HCT116 (cell line): ENCODE measurements around the gene PPIL3. TPM values are rescaled to one million over a fixed set of nuclear protein-coding genes. Genes with fewer than 3 reads are reported as not detected.

Experiments
- ATAC-seq: fragments of 200-7000 bp; cut with Tn5 transposase; 2 replicates; pipeline ENCODE4 v1.9.1; 2020; ENCODE audit warnings: mild to moderate bottlenecking, moderate library complexity
- BruUV-seq: library from RNA; stranded (reverse); fragments of 400-500 nt; replicated peaks from 2 replicates; lab custom pipeline; 2021; lab: Mats Ljungman, UMichigan
- CTCF ChIA-PET: fragments of 300-600 bp; sonication (Branson Sonifier 250); formaldehyde crosslinking; loops from one replicate; lab custom pipeline; 2021; ENCODE audit warnings: antibody characterized with exemption; lab: Charles Lee
- POLR2A ChIA-PET: fragments of 300-600, 350-600 bp; sonication (Branson Sonifier 250); formaldehyde crosslinking; loops from one replicate; lab custom pipeline; 2021; ENCODE audit warnings: antibody characterized with exemption; lab: Charles Lee
- RAD21 ChIA-PET, 2 experiments: fragments of 300-600 bp; sonication (Branson Sonifier 250); formaldehyde crosslinking; loops; one replicate each; lab custom pipeline; 2023; ENCODE audit warnings: low total read pairs in 2 of 2; ENCODE audit not compliant: uncharacterized antibody in 2 of 2, unreplicated experiment in 2 of 2, low non-redundant PET in 1 of 2; lab: Charles Lee
- DNase-seq: peaks from one replicate; pipeline ENCODE4 v3.0.0-alpha.2; 2010; ENCODE audit warnings: low read depth, low spot score
- H2AFZ ChIP-seq: fragments of 200-600 bp; shearing (Covaris generic), sonication (generic); 2 replicates; pipeline ENCODE4 v1.6.1; 2017; ENCODE audit warnings: low read depth, mixed run types, mixed read lengths, antibody characterized with exemption, low read length; ENCODE audit not compliant: poor library complexity, severe bottlenecking
- H3K27ac ChIP-seq: 2 replicates; pipeline ENCODE4 v1.5.1; 2012; ENCODE audit warnings: low read depth, low read length
- H3K27me3 ChIP-seq: fragments of 200-600 bp; sonication (generic); 2 replicates; pipeline ENCODE4 v1.6.1; 2016; ENCODE audit warnings: mixed run types, low read length, mixed read lengths; ENCODE audit not compliant: insufficient read depth
- H3K36me3 ChIP-seq, 2 experiments: fragments of 200-500 bp in 1 of 2; fragments of 200-600 bp in 1 of 2; sonication (Bioruptor generic) in 1 of 2; sonication (generic) in 1 of 2; 2 replicates each; pipeline versions ENCODE4 v1.5.1 to v1.6.1; 2014 to 2016; ENCODE audit warnings: low read length in 2 of 2, inconsistent platforms in 1 of 2, mixed read lengths in 1 of 2, mixed run types in 1 of 2; ENCODE audit not compliant: insufficient read depth in 2 of 2, control insufficient read depth in 1 of 2
- H3K4me1 ChIP-seq, 2 experiments: fragments of 200-600 bp in 1 of 2; sonication (generic) in 1 of 2; 2 replicates each; pipeline versions ENCODE4 v1.5.1 to v1.6.1; 2012 to 2017; ENCODE audit warnings: low read length in 2 of 2, inconsistent platforms in 1 of 2, mild to moderate bottlenecking in 1 of 2, mixed read lengths in 1 of 2, mixed run types in 1 of 2, moderate library complexity in 1 of 2; ENCODE audit not compliant: insufficient read depth in 2 of 2, control insufficient read depth in 1 of 2
- H3K4me2 ChIP-seq: fragments of 200-600 bp; sonication (generic); 2 replicates; pipeline ENCODE4 v1.6.1; 2017; ENCODE audit warnings: mixed run types, low read length, mixed read lengths
- H3K4me3 ChIP-seq, 2 experiments: fragments of 200-600 bp in 1 of 2; sonication (generic) in 1 of 2; replicated peaks in 1 of 2; 2 replicates each; pipeline ENCODE4 v1.5.1; 2011 to 2016; ENCODE audit warnings: low read length in 2 of 2, control low read depth in 1 of 2, low read depth in 1 of 2, mild to moderate bottlenecking in 1 of 2, mixed read lengths in 1 of 2, mixed run types in 1 of 2
- H3K79me2 ChIP-seq: fragments of 200-600 bp; sonication (generic); 2 replicates; pipeline ENCODE4 v1.6.1; 2017; ENCODE audit warnings: mild to moderate bottlenecking, mixed run types, low read length, moderate library complexity, mixed read lengths; ENCODE audit not compliant: insufficient read depth
- H3K9ac ChIP-seq: fragments of 200-600 bp; sonication (generic); 2 replicates; pipeline ENCODE4 v1.6.1; 2016; ENCODE audit warnings: low read length, mixed read lengths
- H3K9me2 ChIP-seq: fragments of 200-600 bp; sonication (generic), shearing (Covaris generic); 2 replicates; pipeline ENCODE4 v1.6.1; 2017; ENCODE audit warnings: mixed run types, mild to moderate bottlenecking, moderate library complexity; ENCODE audit not compliant: insufficient read depth
- H3K9me3 ChIP-seq, 2 experiments: fragments of 200-500 bp in 1 of 2; fragments of 200-600 bp in 1 of 2; sonication (Bioruptor generic) in 1 of 2; sonication (generic) in 1 of 2; 2 replicates each; pipeline ENCODE4 v1.6.1; 2014 to 2017; ENCODE audit warnings: low read length in 2 of 2, mixed read lengths in 2 of 2, inconsistent platforms in 1 of 2, low read depth in 1 of 2, mild to moderate bottlenecking in 1 of 2, mixed run types in 1 of 2, moderate library complexity in 1 of 2; ENCODE audit not compliant: control insufficient read depth in 1 of 2, insufficient read depth in 1 of 2
- H4K20me1 ChIP-seq: fragments of 200-600 bp; sonication (generic), shearing (Covaris generic); 2 replicates; pipeline ENCODE4 v1.6.1; 2017; ENCODE audit warnings: mixed run types, mild to moderate bottlenecking, moderate library complexity; ENCODE audit not compliant: insufficient read depth
- CBX3 ChIP-seq: IDR thresholded peaks from 2 replicates; pipeline ENCODE4 v1.6.1; 2012; ENCODE audit warnings: low read depth
- CEBPB ChIP-seq: IDR thresholded peaks from 2 replicates; pipeline ENCODE4 v1.6.1; 2012; ENCODE audit warnings: low read depth
- EGR1 ChIP-seq: IDR thresholded peaks from 2 replicates; pipeline ENCODE4 v1.6.1; 2012; ENCODE audit warnings: low read depth
- EZH2phosphoT487 ChIP-seq: fragments of 200-600 bp; IDR thresholded peaks from 2 replicates; pipeline ENCODE4 v1.6.1; 2018; ENCODE audit warnings: antibody characterized with exemption, borderline replicate concordance
- FOSL1 ChIP-seq: IDR thresholded peaks from 2 replicates; pipeline ENCODE4 v1.6.1; 2012; ENCODE audit warnings: low read depth
- JUND ChIP-seq: IDR thresholded peaks from 2 replicates; pipeline ENCODE4 v1.6.1; 2012
- POLR2AphosphoS5 ChIP-seq: IDR thresholded peaks from 2 replicates; pipeline ENCODE4 v1.6.1; 2011; ENCODE audit warnings: mild to moderate bottlenecking, low read depth, low read length, moderate library complexity
- RAD21 ChIP-seq: IDR thresholded peaks from 2 replicates; pipeline ENCODE4 v1.6.1; 2012; ENCODE audit warnings: low read depth, mild to moderate bottlenecking
- SIN3A ChIP-seq: IDR thresholded peaks from 2 replicates; pipeline ENCODE4 v1.6.1; 2012; ENCODE audit warnings: low read depth
- SRF ChIP-seq: IDR thresholded peaks from 2 replicates; pipeline ENCODE4 v1.6.1; 2012; ENCODE audit warnings: low read depth
- TCF7L2 ChIP-seq: IDR thresholded peaks from 2 replicates; pipeline ENCODE4 v1.7.0; 2011; ENCODE audit warnings: borderline replicate concordance, inconsistent platforms; ENCODE audit not compliant: insufficient read depth, insufficient read length; ENCODE audit errors: extremely low read depth
- YY1 ChIP-seq: IDR thresholded peaks from 2 replicates; pipeline ENCODE4 v1.6.1; 2011; ENCODE audit warnings: low read length, low read depth, moderate library complexity, mild to moderate bottlenecking; ENCODE audit not compliant: insufficient replicate concordance; ENCODE audit errors: extremely low read depth
- intact Hi-C: fragments of 100-400 bp; cut with micrococcal nuclease; formaldehyde crosslinking; loops from 2 replicates; pipeline ENCODE4 v1.10.0; 2022
- total RNA-seq: library from RNA; stranded (reverse); gene quantifications from one replicate; pipeline ENCODE4 v1.2.1, GENCODE V29; 2021; ENCODE audit not compliant: unreplicated experiment
- TF ChIP-seq, protein P1 (sequence below), 3 experiments: fragments of 200-600 bp in 1 of 3; sonication (generic) in 1 of 3; IDR thresholded peaks in 2 of 3; conservative IDR thresholded peaks in 1 of 3; 2 replicates each; pipeline ENCODE4 v1.5.1; 2012 to 2017; ENCODE audit warnings: low read depth in 2 of 3, low read length in 2 of 3, antibody characterized with exemption in 1 of 3, borderline replicate concordance in 1 of 3, control low read depth in 1 of 3, mild to moderate bottlenecking in 1 of 3, mixed read lengths in 1 of 3, mixed run types in 1 of 3, moderate library complexity in 1 of 3; ENCODE audit not compliant: insufficient read depth in 1 of 3
- TF ChIP-seq, protein P2 (sequence below): IDR thresholded peaks from 2 replicates; pipeline ENCODE4 v1.6.1; 2012; ENCODE audit warnings: low read depth
- TF ChIP-seq, protein P3 (sequence below): IDR thresholded peaks from 2 replicates; pipeline ENCODE4 v1.6.1; 2012

The PPIL3 gene
- total RNA-seq, 1 experiment from 2014 or later, result 55.9 TPM

DNA sequence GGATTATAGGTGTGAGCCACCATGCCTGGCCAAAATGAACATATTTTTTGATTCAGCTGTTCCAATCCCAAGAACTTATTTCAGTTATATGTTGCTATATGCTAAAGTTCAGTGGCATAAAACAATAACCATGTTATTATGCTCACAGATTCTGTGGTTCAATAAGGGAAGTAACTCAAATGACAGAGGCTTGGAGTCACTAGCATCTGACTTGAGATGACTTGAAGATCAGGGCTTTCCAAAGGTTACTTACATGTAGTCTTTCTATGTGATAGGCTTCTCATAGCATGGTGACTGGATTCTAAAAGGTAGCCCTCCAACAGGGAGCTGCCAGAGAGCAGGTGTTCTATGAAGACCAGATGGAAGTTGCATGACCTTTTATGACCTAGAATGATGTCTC lies 41.6 kb downstream of the PPIL3 start:
- CTCF ChIA-PET, result no interaction called here
- H3K4me2 ChIP-seq, result no peak overlapping the region

More for the DNA sequence above, 41.6 kb downstream of the PPIL3 start:
- Histone ChIP-seq H3K79me2 (no peaks in the 10 kb centered on the region), H3K9me2 (no peaks in the 10 kb centered on the region), H4K20me1 (no peaks in the 10 kb centered on the region), H3K27ac (no peak overlapping the region), H3K9me3 (no peaks in the 10 kb centered on the region), H3K9ac (no peak overlapping the region), H3K36me3 (peaks cover 6 to 9% of the 10 kb centered on the region in 2 experiments; a peak in 2 of 4 replicates), H3K4me1 (no peaks in the 10 kb centered on the region), H3K27me3 (no peaks in the 10 kb centered on the region), H2AFZ (no peak overlapping the region), H3K4me3 (no peak overlapping the region)
- no peak for DNase-seq
- POLR2A ChIA-PET, result interaction anchor here (1.8 kb wide), 1 partner anchor 21 kb away, joined by 5 read pairs; no protein-coding TSS in a partner anchor
- ATAC-seq, result no peak
- RAD21 ChIA-PET, result no interaction called here
- TF ChIP-seq SRF (no peak), TCF7L2 (no peak), RAD21 (no peak), JUND (no peak), CBX3 (no peak), EGR1 (no peak), EZH2phosphoT487 (no peak), SIN3A (no peak), CEBPB (no peak), YY1 (no peak), POLR2AphosphoS5 (no peak), FOSL1 (no peak)
- TF ChIP-seq, protein P1, sequence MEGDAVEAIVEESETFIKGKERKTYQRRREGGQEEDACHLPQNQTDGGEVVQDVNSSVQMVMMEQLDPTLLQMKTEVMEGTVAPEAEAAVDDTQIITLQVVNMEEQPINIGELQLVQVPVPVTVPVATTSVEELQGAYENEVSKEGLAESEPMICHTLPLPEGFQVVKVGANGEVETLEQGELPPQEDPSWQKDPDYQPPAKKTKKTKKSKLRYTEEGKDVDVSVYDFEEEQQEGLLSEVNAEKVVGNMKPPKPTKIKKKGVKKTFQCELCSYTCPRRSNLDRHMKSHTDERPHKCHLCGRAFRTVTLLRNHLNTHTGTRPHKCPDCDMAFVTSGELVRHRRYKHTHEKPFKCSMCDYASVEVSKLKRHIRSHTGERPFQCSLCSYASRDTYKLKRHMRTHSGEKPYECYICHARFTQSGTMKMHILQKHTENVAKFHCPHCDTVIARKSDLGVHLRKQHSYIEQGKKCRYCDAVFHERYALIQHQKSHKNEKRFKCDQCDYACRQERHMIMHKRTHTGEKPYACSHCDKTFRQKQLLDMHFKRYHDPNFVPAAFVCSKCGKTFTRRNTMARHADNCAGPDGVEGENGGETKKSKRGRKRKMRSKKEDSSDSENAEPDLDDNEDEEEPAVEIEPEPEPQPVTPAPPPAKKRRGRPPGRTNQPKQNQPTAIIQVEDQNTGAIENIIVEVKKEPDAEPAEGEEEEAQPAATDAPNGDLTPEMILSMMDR (IDR thresholded peaks at IDR 0.05 in 2 of 3, conservative IDR thresholded peaks at IDR 0.05 in 1 of 3; ENCODE audit: borderline replicate concordance in 1 of 3, insufficient read depth in 1 of 3, low read depth in 2 of 3, low read length in 2 of 3), result no peak
- TF ChIP-seq, protein P2, sequence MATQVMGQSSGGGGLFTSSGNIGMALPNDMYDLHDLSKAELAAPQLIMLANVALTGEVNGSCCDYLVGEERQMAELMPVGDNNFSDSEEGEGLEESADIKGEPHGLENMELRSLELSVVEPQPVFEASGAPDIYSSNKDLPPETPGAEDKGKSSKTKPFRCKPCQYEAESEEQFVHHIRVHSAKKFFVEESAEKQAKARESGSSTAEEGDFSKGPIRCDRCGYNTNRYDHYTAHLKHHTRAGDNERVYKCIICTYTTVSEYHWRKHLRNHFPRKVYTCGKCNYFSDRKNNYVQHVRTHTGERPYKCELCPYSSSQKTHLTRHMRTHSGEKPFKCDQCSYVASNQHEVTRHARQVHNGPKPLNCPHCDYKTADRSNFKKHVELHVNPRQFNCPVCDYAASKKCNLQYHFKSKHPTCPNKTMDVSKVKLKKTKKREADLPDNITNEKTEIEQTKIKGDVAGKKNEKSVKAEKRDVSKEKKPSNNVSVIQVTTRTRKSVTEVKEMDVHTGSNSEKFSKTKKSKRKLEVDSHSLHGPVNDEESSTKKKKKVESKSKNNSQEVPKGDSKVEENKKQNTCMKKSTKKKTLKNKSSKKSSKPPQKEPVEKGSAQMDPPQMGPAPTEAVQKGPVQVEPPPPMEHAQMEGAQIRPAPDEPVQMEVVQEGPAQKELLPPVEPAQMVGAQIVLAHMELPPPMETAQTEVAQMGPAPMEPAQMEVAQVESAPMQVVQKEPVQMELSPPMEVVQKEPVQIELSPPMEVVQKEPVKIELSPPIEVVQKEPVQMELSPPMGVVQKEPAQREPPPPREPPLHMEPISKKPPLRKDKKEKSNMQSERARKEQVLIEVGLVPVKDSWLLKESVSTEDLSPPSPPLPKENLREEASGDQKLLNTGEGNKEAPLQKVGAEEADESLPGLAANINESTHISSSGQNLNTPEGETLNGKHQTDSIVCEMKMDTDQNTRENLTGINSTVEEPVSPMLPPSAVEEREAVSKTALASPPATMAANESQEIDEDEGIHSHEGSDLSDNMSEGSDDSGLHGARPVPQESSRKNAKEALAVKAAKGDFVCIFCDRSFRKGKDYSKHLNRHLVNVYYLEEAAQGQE, result no peak
- TF ChIP-seq, protein P3, sequence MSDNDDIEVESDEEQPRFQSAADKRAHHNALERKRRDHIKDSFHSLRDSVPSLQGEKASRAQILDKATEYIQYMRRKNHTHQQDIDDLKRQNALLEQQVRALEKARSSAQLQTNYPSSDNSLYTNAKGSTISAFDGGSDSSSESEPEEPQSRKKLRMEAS, result no peak
- intact Hi-C loops, result no loop called here
- no TSS peak for BruUV-seq
